GM19463 (cell line): Measurements from ENCODE around the gene KCNJ12.
"Not testable (repeated sequence)": the region's sequence is repeated elsewhere in the genome, so short reads cannot be mapped to it uniquely, and the experiment has no call there.

Source experiments
- ATAC-seq: cut with Tn5 transposase; IDR thresholded peaks from one replicate; pipeline ENCODE4 v1.9.1; 2021; ENCODE audit warnings: mild to moderate bottlenecking, moderate library complexity; ENCODE audit not compliant: unreplicated experiment

The KCNJ12 gene

DNA sequence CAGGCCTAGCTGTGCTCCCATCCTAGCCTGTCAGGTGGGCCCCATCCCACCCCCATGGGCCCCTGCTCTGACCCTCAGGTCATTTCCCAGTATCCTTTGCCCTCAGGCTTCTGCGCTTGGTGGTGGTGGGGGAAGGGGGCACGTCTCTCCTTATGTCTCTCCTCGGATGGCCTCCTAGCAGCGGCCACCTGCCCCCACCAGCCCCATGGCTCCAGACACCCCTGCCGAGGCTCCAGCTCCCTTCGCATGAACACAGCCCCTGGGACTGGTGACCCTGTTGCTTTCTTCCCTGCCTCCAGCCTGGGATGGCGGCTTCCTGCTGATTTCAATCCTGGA is 27.3 kb upstream of the KCNJ12 start:
- ATAC-seq, result not testable (repeated sequence)

DNA sequence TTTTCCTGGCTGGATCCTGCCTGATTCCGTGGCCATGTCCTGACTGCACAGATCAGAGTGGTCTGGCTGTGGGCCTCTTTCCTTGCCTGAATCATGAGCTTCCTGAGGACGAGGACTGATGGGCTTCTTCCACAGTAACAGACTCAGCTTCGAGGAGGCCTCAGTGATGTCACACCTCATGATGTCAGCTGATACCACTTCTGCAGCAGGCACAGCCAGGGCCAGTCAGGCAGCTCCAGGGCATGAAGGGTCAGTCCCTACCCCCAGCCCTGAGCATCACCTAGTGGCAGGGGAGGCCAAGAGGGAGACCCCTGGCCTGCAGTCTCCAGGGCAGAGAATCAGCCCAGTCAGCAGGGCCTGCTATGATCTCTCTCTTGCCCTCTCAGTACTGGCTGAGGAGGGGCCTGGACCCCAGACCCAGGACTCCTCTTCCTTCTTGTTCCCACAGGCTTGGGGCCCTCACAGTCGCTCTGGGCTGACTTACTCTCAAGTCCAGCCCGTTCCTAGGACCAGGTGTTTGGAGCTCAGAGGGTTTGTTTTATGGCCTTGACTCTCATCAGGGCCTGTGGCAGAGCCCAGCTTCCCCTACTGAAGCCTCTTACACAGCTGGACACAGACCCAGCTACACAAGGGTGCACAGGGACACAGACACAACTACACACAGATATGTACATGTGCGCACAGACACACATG is 26.7 kb upstream of the KCNJ12 start:
- not testable (repeated sequence) for ATAC-seq

- ATAC-seq, result not testable (repeated sequence)
These were observed 25.7 kb upstream of the KCNJ12 start for GRCh38 chr17:21350495-21350894.

- ATAC-seq, result no peak
These were observed 24.6 kb upstream of the KCNJ12 start for GRCh38 chr17:21351366-21352065.

DNA sequence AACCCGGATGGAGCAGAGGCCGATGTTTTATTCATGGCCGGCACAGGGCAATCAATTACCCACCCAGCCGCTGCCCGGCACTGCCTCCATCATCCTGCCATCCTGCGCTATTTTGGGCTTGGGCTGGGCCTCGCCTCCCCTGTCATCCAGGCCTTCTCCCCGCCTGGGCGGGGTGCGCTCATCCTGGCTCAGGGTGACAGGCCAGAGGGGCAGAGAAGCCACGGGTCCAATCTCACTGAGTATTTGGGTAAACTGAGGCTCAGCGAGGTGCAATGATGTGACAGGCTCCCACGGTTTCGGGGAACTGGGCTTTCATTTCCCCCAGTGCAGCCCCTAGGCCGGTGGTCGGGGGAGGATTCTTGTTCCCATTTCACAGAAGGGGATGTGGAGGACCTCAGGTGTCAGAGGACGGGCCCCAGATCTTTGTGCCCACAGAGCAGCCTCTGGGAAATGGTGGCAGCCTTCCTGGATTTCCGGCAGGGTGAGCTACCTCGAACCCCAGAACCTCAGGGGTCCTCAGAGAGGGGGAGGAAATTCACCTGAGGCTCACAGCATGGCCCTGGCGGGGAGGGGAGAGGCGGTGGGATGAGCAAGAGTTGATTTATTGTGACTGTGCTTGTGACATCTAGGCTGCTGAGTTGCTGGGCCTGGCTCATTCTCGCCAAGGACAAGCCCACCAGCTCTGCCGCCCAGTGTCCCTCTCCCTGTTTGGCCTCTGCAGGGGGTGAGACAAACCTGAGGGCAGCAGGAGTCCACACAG is 23.8 kb upstream of the KCNJ12 start:
- ATAC-seq, result no peak

DNA sequence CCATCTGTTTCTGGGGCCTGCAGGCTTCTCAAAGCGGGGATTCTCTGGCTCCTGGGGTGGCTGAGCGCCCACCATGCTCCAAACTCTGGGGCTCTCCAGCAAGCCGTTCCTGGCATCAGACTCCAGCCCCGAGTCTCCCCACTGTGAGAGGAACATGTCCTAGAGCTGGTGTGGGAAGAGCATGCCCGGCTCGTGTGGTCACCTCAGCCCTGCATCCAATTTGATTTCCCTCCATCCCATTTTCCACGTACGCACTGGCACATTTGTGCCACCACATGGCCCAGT is 23.2 kb upstream of the KCNJ12 start:
- ATAC-seq, result no peak

DNA sequence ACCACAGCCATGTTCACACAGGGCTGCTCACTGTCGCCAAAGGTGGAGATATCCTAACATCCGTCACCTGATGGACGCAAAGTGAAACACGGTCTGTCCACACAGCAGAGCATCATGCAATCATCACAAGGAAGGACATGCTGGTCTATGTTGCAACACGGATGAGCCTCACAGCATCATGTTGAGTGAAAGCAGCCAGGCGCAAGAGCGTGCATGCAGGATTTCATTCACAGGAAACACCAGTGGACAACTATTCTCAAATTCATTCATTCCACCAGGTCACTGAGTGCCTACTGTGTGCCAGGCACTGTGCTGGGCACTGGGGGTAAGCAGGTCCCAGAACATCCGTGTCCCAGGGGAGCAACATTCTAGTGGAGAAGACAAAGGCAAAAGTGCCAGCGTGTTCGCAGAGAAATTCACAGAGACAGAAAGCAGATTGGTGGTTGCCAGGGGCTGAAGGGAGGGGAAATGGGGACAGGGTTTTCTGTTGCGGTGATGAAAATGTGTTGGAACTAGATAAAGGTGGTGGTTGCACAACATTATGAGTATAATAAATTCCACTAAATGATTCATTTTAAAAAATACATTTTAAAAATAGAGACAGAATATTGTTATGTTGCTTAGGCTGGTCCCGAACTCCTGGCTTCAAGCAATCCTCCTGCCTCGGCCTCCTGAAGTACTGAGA is 22.7 kb upstream of the KCNJ12 start:
- no peak for ATAC-seq

DNA sequence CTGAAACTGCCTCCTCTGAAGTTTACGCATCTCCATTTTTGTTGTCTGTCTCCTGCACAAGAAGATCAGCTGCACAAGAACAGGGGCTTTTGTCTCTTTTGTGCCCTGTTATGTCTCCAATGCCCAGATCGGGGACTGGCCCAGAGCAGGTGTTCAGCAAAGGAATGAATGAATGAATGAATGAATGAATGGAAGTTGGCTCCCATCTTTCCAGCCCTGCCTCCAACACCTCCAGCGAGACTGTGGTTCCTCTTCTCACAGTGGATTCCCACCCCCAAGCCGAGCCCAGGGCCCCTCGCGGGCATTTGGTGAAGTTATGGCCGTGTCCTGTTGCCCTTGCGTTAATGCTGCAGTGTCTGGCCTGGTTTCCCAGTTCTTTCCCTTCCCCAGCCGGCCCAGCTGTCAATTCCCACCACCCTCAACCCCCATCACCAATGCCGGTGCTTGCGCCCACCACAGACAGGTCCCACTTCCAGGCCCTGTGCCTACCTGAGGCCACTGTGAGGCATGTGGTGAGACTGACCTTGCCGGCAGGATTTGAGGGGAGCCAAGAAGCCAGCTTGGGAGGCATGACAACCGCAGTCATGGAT is 21.3 kb upstream of the KCNJ12 start:
- no peak for ATAC-seq

- ATAC-seq, result no peak
These were observed 20.6 kb upstream of the KCNJ12 start for GRCh38 chr17:21355586-21355985.

DNA sequence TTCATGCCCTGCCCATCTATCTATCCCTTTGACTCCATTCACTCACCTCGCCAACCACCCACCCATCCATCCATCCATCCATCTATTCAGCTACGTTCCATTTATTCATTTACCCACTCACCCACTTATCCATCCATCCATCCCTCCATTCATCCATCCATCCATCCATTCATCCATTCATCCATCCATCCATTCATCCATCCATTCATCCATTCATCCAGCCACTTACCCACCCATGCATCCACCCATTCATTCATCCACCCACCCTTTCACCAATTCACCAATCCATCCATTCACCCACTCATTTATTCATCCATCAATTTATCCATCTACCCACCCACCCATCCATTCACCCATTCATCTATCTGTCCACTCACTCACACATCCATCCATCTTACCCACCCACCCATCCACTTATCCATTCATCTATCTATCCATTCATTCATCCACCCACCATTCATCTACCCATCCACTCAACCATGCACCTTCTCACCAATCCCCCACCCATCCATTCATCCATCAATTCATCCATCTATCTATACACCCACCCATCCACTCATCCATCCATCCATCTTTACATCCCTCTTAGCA is 19.5 kb upstream of the KCNJ12 start:
- ATAC-seq, result no peak

DNA sequence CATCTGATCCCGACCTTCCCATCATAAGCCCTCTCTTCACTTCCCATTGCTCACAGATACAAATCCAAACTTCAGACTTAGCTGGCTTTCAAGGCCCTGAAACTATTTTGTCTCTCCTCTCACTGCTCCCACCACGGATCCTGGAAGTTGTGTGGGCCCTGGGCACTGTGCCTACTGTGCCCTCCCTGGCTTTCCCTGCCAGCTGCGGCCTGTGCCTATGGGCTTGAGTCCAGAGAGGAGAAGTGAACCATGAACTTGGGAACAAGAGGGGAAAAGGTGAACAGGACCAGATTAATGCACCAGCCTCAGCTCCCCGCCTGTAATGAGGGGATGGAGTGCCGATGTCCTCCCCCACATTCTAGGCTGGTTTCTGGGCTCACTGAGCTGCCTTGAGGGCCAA is 18.9 kb upstream of the KCNJ12 start:
- ATAC-seq, result no peak

DNA sequence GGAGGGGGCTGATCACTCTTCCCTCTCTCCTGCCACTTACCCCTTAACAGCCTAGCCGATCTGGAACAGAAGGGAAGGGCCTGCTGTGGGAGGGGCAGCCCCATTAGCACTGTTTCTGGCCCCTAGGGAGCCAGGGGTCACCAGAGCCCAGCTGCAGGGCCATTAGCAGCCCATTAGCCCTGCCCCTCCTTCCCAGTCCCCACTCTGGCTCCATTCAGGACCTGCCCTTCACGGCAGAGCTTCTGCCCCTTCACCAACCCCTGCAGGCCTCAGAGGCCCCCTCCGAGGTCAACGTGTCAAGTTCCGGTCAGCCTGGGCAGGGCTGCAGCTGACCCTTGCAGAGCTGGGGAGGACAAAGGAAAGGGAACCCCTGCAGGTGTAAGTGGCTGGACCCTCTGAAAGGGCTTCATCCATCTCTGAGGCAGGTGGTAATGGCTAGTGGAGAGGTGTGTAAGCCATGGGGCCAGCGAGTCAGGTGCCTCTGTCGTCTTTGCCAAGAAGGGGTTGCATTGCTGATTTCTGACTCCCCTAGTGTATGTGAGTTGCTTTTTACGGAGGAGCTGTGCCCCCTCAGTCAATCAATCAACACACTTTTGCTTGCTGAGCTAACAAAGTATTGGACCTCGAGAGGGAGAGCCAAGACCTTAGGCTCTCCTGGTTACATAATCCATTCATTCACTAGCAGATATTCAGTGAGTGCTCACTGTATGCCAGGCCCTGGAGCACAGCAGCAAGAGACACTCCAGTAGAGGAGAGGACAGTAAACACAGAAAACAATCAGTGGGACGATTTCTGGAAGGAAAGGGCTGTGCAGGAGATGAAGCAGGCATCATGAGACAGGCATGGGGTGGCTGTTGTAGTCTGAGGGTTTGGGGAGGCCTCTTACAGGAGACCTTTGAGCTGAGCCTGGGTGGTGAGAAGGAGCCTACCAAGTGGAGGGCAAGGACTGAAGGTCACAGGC is 18.2 kb upstream of the KCNJ12 start:
- no peak for ATAC-seq

GRCh38 chr17:21358682-21359482 is 17.3 kb upstream of the KCNJ12 start:
- no peak for ATAC-seq

- ATAC-seq, result no peak
These were observed 16.7 kb upstream of the KCNJ12 start for GRCh38 chr17:21359483-21359840.

DNA sequence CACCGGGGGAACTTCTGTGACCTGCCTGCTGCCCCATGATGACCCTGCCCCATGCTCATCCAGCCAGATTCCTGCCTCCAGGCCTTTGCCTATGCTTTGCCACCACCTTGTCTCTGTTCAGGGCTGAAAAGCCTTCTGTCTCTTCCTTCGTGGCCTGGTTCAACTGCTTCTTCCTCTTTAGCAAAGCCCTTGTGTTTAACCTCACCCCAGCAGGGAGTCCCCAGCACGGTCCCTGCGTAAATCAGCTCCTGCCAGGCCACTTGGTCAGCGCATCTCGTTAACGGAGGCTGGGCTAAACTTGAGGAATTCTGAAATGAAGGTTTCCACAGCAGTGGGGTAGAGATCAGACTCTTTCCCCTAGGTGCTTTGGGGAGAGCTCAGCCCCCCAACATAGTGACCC is 16.1 kb upstream of the KCNJ12 start:
- ATAC-seq, result no peak

DNA sequence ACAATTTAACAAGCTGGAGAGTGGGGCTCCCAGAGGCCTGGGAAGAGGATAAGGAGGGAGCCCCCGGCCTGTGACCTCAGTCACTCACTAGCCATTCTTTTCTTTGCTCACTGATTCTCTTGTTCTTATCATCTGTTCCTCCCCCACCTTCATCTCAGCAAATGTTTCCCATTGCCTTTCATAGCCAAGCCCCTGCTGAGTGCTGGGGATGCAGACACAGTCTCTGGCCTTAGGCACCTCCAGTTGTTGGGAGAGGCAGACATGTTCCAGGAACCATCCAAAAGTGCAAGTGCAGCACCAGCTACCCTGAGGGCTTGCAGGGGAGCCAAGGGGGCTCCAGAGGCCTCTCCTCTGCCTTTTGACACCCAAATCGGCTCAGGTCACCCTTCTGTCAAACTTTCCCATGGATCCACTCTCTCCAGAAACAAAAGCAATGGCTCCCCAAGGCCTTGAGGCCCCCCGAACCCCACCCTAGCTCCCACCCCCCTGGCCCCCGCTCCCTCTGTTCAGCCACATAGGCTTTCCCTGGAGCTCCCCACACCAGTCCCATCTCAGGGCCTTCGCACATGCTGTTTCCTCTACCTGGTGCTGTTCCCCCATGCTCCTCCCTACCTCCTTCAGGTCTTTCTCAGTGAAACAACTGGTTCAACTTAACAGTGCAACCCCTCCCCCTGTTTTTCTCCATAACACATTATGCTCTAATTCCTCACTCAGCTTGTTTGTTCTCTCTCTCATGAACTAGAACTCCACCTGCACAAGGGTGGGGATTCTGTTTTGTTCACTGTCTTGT is 14.9 kb upstream of the KCNJ12 start:
- ATAC-seq, result no peak

DNA sequence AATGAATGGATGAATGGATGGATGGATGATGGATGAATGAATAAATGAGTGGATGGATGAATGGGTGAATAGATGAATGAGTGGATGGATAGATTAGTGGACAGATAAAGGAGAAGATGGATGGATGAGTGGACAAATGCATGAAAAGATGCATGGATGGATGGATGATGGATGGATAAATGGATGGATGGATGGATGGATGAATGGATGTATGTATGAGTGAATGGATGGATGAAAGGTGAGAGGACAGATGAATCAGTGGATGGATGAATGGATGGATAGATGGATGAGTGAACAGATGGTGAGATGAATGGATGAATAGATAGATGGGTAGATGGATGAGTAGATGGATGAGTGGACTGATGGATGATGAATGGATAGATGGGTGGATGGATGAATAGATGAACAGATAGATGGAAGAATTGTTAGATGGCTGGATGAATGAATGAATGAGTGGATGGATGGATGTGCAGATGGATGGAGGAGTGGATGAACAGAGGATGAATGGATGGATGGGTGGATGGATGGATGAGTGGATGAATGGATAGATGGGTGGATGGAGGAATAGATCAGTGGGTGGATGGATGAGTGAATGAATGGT is 13.7 kb upstream of the KCNJ12 start:
- ATAC-seq, result no peak
